IMR-90 (cell line): ENCODE data around the gene SSR2.

Experiments
- BHLHE40 ChIP-seq: fragments of 150-350 bp; IDR thresholded peaks from 2 replicates; pipeline ENCODE4 v1.6.1; 2016; ENCODE audit warnings: mild to moderate bottlenecking, low read depth, low read length
- CEBPB ChIP-seq: IDR thresholded peaks from 2 replicates; pipeline ENCODE4 v1.6.1; 2012; ENCODE audit warnings: low read depth, low read length, improper control_type of control experiment
- MAZ ChIP-seq: IDR thresholded peaks from 2 replicates; pipeline ENCODE4 v1.6.1; 2012; ENCODE audit warnings: low read depth, mild to moderate bottlenecking, low read length, improper control_type of control experiment, moderate library complexity, borderline replicate concordance
- NFE2L2 ChIP-seq: fragments of 150-350 bp; IDR thresholded peaks from 2 replicates; pipeline ENCODE4 v1.6.1; 2016; ENCODE audit warnings: low read depth, mild to moderate bottlenecking, low read length
- POLR2A ChIP-seq: IDR thresholded peaks from 2 replicates; pipeline ENCODE4 v1.6.1; 2012; ENCODE audit warnings: mild to moderate bottlenecking, low read depth, low read length
- RAD21 ChIP-seq: IDR thresholded peaks from 2 replicates; pipeline ENCODE4 v1.6.1; 2012; ENCODE audit warnings: low read length, improper control_type of control experiment
- RCOR1 ChIP-seq: IDR thresholded peaks from 2 replicates; pipeline ENCODE4 v1.6.1; 2012; ENCODE audit warnings: mild to moderate bottlenecking, low read length, improper control_type of control experiment; ENCODE audit not compliant: insufficient replicate concordance
- RFX5 ChIP-seq: IDR thresholded peaks from 2 replicates; pipeline ENCODE4 v1.8.0; 2012; ENCODE audit warnings: low read depth, mild to moderate bottlenecking, low read length, moderate library complexity
- SMC3 ChIP-seq: fragments of 150-350 bp; IDR thresholded peaks from 2 replicates; pipeline ENCODE4 v1.6.1; 2016; ENCODE audit warnings: low read depth, mild to moderate bottlenecking, antibody characterized with exemption, low read length, moderate library complexity
- TF ChIP-seq, protein P1 (sequence below): conservative IDR thresholded peaks from 2 replicates; pipeline ENCODE4 v1.5.1; 2012; ENCODE audit warnings: mild to moderate bottlenecking, low read depth, low read length, improper control_type of control experiment
- TF ChIP-seq, protein P2 (sequence below): fragments of 150-350 bp; IDR thresholded peaks from 2 replicates; pipeline ENCODE4 v1.6.1; 2017; ENCODE audit warnings: mild to moderate bottlenecking, antibody characterized with exemption, low read length, low read depth
- TF ChIP-seq, protein P3 (sequence below): fragments of 150-350 bp; IDR thresholded peaks from 2 replicates; pipeline ENCODE4 v1.6.1; 2016; ENCODE audit warnings: low read depth, mild to moderate bottlenecking, low read length, moderate library complexity, borderline replicate concordance

DNA sequence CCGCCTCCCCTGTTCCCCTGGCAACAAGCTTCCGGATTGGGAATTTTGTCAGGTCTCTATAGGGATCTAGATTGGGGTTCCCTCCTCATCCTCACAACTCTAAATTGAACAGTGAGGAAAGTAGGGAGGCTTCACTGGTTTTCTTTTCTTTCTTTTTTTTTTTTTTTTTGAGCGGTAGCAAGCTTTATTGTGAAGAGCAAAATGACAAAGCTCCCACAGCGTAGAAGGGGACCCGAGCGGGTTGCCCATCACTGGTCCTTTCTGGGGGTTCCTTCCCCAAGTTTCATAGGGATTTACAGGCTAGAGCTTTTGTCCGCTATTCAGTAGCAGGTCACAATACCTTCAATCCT lies 52.7 kb downstream of the SSR2 start:
- TF ChIP-seq RFX5 = no peak
- no peak for TF ChIP-seq POLR2A
- TF ChIP-seq, protein P1, sequence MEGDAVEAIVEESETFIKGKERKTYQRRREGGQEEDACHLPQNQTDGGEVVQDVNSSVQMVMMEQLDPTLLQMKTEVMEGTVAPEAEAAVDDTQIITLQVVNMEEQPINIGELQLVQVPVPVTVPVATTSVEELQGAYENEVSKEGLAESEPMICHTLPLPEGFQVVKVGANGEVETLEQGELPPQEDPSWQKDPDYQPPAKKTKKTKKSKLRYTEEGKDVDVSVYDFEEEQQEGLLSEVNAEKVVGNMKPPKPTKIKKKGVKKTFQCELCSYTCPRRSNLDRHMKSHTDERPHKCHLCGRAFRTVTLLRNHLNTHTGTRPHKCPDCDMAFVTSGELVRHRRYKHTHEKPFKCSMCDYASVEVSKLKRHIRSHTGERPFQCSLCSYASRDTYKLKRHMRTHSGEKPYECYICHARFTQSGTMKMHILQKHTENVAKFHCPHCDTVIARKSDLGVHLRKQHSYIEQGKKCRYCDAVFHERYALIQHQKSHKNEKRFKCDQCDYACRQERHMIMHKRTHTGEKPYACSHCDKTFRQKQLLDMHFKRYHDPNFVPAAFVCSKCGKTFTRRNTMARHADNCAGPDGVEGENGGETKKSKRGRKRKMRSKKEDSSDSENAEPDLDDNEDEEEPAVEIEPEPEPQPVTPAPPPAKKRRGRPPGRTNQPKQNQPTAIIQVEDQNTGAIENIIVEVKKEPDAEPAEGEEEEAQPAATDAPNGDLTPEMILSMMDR = no peak
- no peak for TF ChIP-seq SMC3
- TF ChIP-seq CEBPB = no peak
- TF ChIP-seq NFE2L2 = no peak
- TF ChIP-seq, protein P2, sequence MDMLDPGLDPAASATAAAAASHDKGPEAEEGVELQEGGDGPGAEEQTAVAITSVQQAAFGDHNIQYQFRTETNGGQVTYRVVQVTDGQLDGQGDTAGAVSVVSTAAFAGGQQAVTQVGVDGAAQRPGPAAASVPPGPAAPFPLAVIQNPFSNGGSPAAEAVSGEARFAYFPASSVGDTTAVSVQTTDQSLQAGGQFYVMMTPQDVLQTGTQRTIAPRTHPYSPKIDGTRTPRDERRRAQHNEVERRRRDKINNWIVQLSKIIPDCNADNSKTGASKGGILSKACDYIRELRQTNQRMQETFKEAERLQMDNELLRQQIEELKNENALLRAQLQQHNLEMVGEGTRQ = no peak
- TF ChIP-seq RCOR1 = no peak
- no peak for TF ChIP-seq RAD21
- TF ChIP-seq BHLHE40 = no peak
- TF ChIP-seq, protein P3, sequence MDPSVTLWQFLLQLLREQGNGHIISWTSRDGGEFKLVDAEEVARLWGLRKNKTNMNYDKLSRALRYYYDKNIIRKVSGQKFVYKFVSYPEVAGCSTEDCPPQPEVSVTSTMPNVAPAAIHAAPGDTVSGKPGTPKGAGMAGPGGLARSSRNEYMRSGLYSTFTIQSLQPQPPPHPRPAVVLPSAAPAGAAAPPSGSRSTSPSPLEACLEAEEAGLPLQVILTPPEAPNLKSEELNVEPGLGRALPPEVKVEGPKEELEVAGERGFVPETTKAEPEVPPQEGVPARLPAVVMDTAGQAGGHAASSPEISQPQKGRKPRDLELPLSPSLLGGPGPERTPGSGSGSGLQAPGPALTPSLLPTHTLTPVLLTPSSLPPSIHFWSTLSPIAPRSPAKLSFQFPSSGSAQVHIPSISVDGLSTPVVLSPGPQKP = no peak
- TF ChIP-seq MAZ = no peak
